HL-60/S4 treated with retinoic acid at 250 ng/mL for 4 days and 3 days (cell line): ENCODE data around the gene TGM6.
"Not testable (repeated sequence)": the region's sequence is repeated elsewhere in the genome, so short reads cannot be mapped to it uniquely, and the experiment has no call there.

Experiments used
- in situ Hi-C: fragments of 300-500 bp; cut with MboI; formaldehyde crosslinking; loops from 2 replicates; pipeline ENCODE4 v1.7.0; 2022; ENCODE audit warnings: low sequenced_read_pairs

Gene TGM6

DNA sequence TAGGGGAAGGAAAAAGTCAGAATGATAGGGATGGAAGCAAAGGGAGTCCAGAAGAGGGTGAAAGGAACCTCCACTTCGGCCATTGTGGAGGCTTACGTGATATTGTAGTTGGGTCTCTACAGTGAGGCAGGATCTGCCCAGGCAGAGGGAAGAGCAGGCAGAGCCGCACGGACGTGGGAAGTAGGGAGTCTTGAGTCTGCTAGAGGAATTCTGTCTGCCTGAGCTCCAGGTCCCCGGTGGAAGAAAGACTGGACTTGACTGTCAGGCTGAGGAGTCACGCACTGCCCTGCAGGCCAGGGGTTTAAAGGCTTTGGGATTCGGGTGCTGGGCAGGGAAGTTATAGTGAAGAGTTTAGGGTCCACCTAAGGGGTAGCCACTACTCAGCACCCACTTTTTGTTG is 16.4 kb downstream of the TGM6 start:
- in situ Hi-C loops = no loop called here

DNA sequence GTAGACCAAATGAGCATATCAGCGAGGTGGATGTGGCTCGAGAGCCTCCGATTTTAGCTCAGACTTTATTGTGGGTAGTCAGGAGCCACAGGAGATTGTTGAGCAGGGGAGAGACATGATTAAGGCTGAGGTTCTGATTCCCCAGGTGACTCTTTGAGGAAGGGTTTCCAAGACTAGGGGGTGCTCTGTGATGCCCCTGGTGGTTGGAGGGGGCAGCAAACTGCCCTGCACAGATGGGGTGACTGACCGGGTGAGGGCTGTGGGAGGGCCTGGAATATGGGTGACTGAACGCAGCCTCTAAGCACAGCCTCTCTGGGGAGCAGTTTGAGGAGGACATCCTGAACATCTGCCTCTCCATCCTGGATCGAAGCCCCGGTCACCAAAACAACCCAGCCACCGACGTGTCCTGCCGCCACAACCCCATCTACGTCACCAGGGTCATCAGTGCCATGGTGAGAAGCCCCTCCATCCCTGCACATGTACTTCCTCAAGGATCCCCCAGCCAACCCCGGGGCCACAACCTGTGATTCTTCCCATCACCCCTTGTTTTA is 17.0 kb downstream of the TGM6 start:
- in situ Hi-C loops = no loop called here

DNA sequence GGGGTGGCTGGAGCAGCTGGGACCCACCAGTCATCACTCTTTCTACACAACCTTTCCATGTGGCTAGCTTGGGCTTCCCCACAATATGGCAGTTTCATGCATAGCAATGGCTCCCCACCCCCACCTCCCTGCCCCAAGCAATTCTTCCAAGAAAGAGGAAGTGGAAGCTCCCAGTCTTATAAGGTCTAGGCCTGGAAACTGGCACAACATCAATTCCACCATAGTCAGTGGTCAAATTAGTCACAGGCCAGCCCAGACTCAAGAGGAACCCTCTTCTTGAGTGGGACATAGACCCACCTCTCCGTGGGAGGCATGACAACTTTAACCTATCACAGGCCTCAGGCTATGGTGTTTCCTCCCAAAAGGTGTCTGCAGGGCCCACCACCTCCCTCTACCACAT is 17.7 kb downstream of the TGM6 start:
- in situ Hi-C loops = no loop called here

DNA sequence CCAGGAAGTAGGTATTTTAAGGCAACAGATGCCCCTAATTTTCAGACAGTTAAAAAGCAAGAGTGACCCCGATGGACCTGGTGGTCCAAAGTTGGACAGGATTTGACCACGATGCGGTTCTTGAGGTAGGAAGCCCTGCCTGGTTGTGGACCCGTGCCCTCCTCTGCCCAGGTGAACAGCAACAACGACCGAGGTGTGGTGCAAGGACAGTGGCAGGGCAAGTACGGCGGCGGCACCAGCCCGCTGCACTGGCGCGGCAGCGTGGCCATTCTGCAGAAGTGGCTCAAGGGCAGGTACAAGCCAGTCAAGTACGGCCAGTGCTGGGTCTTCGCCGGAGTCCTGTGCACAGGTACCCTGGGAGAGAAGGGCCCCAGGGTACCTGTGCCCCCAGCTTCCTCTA is 18.7 kb downstream of the TGM6 start:
- in situ Hi-C loops = no loop called here

DNA sequence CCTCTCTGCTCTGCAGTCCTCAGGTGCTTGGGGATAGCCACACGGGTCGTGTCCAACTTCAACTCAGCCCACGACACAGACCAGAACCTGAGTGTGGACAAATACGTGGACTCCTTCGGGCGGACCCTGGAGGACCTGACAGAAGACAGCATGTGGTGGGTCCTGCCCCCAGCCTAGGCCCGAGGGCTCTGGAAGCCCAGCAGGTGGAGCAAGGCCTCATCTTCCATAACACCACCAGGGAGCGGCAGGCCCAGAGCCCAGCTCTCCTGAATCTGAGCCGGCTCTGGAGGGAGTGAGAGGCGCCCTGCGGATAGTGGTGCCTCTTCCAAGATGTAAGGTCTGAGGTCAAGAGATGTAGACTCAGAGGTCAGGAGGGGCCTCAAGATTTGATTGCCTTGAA is 19.6 kb downstream of the TGM6 start:
- in situ Hi-C loops = no loop called here

DNA sequence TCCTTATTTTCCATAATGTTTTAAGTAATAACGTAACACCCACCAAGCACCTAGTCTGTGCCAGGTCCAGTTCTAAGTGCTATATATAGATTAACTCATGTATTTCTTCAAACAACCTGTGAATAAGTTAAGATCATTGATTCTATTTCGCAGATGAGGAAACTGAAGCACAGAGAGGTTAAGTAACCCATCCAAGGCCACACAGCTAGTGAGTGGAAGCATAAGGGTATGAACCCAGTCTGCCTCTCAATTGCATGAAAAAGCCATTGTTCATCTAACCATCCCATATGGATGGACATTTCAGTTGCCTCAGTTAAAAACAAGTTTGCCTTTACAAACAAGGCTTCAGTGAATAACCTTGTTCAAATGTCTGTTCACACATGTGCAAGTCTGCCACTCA is 20.8 kb downstream of the TGM6 start:
- in situ Hi-C loops = no loop called here

DNA sequence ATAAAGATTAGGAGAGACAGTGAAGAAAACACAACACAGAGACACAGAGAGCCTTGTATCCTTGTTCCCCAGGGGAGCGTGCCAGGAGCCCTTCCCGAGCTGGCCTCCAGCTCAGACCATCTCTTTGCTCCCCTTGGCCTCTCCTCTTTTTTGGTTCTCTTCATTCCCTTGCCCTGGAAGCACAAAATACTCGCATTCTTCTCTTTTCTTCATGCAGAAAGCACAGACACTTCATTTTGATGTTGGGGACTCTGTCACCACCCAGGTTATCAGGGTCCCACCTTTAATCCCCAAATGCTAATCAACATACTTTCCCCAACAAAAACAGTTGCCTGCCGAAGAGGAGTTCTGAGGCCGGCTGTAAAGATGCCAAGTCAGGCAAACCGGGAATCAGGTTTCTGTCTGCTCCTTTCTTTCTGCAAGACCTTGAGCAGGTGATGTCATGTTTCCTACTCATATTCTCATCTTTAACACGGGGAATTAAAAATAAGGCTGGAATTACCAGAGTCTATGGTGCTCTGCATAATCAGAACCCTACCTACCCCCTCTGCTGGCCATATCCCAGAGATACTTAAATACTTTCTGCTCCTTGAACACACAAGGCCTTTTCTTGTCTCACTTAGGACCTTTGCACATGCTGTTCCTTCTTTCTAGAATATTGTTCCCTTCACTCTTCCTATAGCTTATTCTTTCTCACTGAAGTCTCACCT is 21.7 kb downstream of the TGM6 start:
- in situ Hi-C loops = no loop called here

DNA sequence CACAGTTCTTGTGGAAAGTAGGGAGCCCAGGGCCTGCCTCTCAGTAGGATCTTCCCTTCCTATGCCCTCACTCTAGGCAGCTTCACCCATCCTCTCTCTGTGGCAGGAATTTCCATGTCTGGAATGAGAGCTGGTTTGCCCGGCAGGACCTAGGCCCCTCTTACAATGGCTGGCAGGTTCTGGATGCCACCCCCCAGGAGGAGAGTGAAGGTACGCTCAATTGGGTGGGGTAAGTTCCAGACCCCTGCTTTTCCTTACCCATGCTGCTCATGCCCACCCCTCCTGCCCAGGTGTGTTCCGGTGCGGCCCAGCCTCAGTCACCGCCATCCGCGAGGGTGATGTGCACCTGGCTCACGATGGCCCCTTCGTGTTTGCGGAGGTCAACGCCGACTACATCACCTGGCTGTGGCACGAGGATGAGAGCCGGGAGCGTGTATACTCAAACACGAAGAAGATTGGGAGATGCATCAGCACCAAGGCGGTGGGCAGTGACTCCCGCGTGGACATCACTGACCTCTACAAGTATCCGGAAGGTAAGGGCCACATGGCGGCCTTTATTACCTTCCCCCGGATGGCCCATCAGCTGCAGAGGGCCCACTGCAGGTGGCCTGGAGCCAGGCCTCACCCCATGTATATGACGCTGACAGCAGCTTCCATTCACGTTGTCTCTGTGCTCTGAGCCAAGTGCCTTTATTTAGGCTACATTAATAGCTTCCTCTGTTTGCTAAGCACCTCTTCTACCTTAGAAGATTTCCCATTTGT is 22.8 kb downstream of the TGM6 start:
- in situ Hi-C loops = no loop called here

DNA sequence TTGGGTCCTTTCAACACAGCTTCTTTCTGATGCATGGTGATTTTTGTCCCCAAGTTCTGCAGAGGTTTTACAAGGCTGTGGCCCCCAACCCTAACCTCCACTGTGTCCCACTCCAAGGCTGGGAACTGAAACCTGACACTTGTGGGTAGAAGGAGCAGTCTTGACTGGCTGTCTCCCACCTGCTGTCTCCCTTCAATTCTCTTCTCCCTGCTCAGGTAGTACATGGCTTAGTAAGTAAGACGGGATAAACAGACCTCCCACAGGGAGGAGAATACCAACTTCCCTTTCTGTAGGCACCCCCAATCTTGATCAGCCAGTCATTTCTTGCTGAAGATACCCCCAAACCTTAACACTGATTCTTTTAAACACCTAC is 25.0 kb downstream of the TGM6 start:
- in situ Hi-C loops = no loop called here

DNA sequence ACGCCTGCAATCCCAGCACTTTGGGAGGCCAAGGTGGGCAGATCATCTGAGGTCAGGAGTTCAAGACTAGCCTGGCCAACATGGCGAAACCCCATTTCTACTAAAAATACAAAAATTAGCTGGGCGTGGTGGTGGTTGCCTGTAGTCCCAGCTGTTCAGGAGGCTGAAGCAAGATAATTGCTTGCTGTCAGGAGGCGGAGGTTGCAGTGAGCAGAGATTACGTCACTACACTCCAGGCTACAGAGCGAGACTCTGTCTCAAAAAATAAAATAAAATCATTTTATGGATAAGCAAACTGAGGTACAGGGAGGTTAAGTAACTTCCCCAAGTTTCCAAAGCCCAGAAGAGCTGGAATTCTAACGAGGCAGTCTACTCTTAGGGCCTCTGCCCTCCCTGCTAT is 26.7 kb downstream of the TGM6 start:
- in situ Hi-C loops = not testable (repeated sequence)

DNA sequence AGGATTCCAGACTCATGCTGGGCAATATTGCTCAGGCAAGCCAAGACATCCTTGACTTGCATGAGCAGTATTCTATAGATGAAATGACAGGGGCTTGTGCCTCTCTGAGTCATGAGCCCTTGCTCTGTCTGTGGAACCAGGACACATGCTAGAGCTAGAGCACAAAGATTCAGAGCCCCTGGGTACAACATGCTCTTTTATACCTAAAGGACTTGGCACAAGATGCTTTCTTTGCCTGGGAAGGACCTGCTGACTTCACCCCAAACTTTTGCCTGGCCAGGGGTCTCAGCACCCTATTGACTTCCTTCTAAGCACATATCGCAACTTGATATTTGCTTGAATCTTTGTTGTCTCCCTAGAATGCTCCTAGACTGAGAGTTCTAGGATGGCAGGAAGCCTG is 27.4 kb downstream of the TGM6 start:
- in situ Hi-C loops = no loop called here

DNA sequence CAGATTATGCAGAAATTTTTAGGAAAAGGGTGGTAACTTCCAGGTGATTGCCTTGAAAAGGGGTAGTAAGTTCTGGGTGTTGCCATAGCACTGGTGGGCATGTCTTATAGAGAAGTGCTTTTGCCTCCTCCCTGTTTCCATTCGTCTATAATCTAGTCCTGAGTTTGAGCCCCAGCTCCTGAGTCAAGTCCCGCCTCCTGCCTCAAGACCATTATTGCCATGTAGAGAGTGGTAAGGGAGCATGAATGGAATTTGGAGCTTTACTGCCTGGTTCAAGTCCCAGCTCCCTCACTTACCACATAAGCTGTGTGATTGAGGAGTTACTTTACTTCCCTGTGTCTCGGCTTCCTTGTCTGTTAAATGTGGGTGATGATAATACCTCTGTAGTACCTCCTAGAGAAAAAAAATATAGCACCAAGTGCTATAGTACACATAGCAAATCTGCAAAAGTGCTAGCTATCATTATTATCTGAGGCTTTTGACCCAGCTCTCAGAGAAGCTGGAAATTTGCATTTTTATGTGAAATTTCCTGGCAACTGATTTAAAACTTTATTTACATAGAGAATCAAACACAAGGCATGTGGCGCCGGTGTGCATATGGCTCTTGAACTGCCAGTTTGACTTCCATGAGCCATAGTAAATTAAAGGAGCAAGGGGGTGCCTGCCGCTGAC is 36.0 kb downstream of the TGM6 start:
- in situ Hi-C loops = no loop called here

DNA sequence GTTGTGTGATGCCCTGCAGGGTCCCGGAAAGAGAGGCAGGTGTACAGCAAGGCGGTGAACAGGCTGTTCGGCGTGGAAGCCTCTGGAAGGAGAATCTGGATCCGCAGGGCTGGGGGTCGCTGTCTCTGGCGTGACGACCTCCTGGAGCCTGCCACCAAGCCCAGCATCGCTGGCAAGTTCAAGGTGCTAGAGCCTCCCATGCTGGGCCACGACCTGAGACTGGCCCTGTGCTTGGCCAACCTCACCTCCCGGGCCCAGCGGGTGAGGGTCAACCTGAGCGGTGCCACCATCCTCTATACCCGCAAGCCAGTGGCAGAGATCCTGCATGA is 36.5 kb downstream of the TGM6 start:
- in situ Hi-C loops = no loop called here

DNA sequence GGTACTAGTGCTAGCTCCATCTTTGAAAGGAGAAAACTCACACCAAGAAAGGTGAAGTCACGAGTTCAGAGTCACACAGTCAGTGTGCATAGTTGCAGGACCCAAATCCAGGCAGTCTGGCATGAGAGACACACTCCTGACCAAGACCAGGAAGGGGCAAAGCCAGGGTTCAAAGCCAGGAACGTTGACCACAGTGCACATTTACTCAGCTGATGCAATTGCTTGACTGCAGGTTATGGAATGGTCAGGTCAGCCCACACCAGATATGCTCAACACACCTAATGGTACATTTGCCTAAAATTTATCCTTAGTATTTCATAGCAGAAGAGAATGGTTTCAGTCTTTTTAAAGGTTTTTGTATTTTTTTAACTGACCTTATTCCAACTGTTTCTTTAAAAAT is 37.7 kb downstream of the TGM6 start:
- in situ Hi-C loops = no loop called here

DNA sequence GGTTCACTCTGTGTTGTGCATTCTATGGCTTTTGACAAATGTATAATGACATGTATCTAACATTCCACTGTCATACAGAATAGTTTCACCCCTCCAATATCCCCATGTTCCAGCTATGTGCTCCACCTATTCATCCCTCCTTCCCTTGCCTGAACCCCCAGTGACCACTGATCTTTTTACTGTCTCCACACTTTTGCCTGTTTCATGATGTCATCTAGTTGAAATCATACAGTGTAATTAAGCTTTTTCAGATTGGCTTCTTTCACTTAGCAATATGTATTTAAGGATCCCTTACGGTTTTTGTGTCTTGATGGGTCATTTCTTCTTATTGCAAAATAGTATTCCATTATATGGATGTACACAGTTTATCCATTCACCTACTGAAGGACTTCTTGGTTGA is 39.8 kb downstream of the TGM6 start:
- in situ Hi-C loops = no loop called here

DNA sequence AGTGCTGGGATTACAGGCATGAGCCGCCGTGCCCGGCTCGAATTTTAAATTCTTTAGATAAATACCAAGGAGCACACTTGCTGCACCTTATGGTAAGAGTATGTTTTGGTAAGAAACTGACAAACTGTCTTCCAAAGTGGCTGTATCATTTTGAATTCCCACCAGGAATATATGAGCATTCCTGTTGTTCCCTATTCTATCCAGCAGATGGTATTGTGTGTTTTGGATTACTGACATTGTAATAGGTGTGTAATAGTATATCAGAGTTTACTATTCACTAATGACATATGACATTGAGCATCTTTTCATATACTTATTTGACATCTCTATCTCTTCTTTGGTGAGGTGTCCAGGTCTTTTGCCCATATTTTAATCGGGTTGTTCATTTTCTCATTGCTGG is 40.5 kb downstream of the TGM6 start:
- in situ Hi-C loops = no loop called here

DNA sequence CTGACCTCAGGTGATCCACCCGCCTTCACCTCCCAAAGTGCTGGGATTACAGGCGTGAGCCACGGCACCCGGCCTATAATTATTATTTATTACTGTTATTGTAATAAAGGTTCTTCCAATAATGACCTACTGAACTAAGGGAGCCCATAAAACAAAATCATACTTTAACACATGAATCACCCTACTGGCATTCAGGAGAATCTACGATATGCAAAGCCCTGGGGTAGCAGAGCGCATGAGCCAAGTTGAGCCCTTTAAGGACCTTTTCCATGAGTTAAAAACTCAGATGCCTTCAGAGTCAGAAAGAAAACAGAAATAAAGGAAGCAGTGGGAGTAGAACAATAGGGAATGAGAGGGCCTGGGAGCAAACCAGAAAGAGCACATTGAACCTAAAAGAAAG is 48.4 kb downstream of the TGM6 start:
- in situ Hi-C loops = no loop called here

DNA sequence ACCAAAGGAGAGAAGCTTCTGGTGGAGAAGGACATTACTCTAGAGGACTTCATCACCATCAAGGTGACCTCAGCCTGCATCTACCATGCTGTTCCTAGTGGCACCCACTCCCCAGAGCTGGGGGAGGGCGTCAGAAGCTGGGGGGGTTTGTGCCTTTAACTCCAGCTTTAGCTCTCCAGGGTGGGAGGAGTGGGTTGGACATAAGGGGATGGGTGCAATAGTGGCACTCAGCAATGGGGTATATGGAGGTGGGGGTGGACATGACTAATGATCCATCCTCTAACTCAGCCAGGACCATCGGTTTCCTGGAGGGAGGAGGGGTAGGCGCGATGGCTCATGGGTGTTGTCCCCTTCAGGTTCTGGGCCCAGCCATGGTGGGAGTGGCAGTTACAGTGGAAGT is 49.8 kb downstream of the TGM6 start:
- in situ Hi-C loops = no loop called here

DNA sequence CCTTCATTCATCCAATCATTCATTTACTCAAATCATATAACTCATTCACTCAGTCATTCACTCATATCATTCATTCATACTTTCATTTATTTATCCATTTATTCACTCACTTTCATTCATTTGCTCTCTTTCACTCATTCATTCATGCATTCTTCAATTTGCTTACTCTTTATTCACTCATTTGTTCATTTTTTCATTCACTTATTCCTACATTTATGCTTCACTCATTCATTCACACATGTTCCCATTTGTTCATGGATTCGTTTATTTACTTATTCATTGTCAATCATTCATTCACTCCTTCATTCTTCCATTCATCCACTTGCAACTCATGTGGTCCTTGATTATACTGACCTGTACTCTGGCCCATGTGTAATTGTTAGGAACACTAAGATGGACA is 50.5 kb downstream of the TGM6 start:
- in situ Hi-C loops = no loop called here

DNA sequence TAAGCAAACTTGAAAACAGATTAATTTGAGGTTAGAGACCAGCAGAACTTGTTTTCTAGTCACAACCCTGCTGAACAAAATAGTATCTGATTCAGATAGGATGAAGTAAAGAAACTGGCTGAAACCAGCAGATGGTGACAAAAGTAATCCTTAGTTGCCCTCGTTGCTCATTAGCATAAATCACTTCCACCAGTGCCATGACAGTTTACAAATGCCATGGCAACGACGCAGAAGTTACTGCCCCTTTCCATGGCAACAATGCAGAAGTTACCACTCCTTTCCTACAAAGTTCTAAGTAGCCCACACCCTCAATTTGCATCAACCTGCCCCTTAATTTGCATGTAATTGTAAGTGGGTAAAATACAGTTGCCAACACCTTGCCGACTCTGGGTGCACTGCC is 66.1 kb downstream of the TGM6 start:
- in situ Hi-C loops = no loop called here

DNA sequence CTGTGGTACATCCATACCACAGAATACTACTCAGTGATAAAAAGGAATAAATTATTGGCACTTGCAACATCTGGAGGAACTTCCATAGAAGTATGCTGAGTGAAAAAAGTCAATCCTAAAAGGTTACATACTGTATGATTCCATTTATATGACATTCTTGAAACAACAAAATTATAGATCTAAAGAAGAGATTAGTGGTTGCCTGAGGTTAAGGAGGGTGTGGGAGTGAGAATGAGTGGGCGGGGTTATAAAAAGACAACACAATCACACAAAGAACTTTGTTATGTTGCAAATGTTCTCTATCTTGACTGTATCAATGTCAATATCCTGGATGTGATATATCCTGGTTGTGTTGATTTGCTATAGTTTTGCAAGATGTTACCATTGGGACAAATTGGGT is 68.7 kb downstream of the TGM6 start:
- in situ Hi-C loops = no loop called here

DNA sequence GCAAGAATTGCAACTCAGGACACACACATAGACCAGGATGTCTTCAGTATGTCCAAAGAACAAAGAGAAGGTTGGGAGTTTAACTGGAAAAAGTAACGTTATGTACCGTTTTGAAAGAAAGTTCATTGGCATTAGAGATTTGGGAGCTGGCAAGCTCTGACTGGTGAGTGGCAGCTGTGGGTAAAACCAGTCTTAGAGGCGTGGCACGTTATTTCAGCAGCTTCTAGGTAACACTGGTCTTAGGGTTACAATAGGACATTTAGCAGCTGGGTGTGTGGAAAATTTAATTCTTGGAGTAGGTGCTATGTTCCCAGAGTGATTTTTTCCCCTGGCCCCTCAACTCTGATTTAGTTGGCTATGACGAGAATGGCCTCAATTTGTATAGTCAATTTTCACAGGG is 70.7 kb downstream of the TGM6 start:
- in situ Hi-C loops = loop anchor here (10.0 to 25.0 kb wide), 2 partner anchors 237 to 689 kb away; no protein-coding TSS in a partner anchor
